Neuronal stem cell (in vitro differentiated cells): Measurements from ENCODE around the gene TMEM221.

ENCODE experiments used
- DNase-seq: peaks from one replicate; pipeline ENCODE4 v3.0.0-alpha.2; 2013; ENCODE audit warnings: low spot score
- H2AFZ ChIP-seq: one replicate; pipeline ENCODE4 v1.6.1; 2013; ENCODE audit warnings: mild to moderate bottlenecking, low read length, inconsistent platforms
- H2AK5ac ChIP-seq: 2 replicates; pipeline ENCODE4 v1.6.1; 2013; ENCODE audit warnings: low read depth, mild to moderate bottlenecking, inconsistent platforms, low read length, moderate library complexity, mixed read lengths
- H2BK120ac ChIP-seq: 2 replicates; pipeline ENCODE4 v1.6.1; 2013; ENCODE audit warnings: low read depth, mild to moderate bottlenecking, inconsistent platforms, low read length, moderate library complexity, mixed read lengths
- H2BK12ac ChIP-seq: one replicate; pipeline ENCODE4 v1.6.1; 2013; ENCODE audit warnings: low read length, inconsistent platforms
- H2BK15ac ChIP-seq: 2 replicates; pipeline ENCODE4 v1.6.1; 2013; ENCODE audit warnings: mild to moderate bottlenecking, low read length, inconsistent platforms, mixed read lengths
- H2BK5ac ChIP-seq: one replicate; pipeline ENCODE4 v1.6.1; 2013; ENCODE audit warnings: inconsistent platforms, mild to moderate bottlenecking, low read length, moderate library complexity
- H3K14ac ChIP-seq: one replicate; pipeline ENCODE4 v1.6.1; 2013; ENCODE audit warnings: low read length, inconsistent platforms
- H3K18ac ChIP-seq: 2 replicates; pipeline ENCODE4 v1.6.1; 2013; ENCODE audit warnings: low read length, inconsistent platforms
- H3K23ac ChIP-seq: 2 replicates; pipeline ENCODE4 v1.6.1; 2013; ENCODE audit warnings: low read depth, mild to moderate bottlenecking, mixed read lengths, low read length, inconsistent platforms; ENCODE audit not compliant: poor library complexity
- H3K27ac ChIP-seq: replicated peaks from 3 replicates; pipeline ENCODE4 v1.5.1; 2013; ENCODE audit warnings: low read length, inconsistent platforms
- H3K27me3 ChIP-seq, 3 experiments: 2 replicates each; pipeline ENCODE4 v1.6.1; 2013; ENCODE audit warnings: low read length in 3 of 3, mild to moderate bottlenecking in 2 of 3, inconsistent platforms in 1 of 3, low read depth in 1 of 3, mixed read lengths in 1 of 3, moderate library complexity in 1 of 3; ENCODE audit not compliant: control insufficient read depth in 3 of 3, insufficient read depth in 3 of 3
- H3K36me3 ChIP-seq, 2 donors: replicated peaks in 1 of 2; 2 replicates each; pipeline ENCODE4 v1.6.1; 2013; ENCODE audit warnings: low read length in 2 of 2; ENCODE audit not compliant: control insufficient read depth in 2 of 2, insufficient read depth in 2 of 2
- H3K4ac ChIP-seq: 2 replicates; pipeline ENCODE4 v1.6.1; 2013; ENCODE audit warnings: inconsistent platforms, mild to moderate bottlenecking, low read length, moderate library complexity
- H3K4me1 ChIP-seq, 2 donors: 1 replicate in 1 of 2; 2 replicates in 1 of 2; pipeline ENCODE4 v1.6.1; 2013; ENCODE audit warnings: low read length in 2 of 2, low read depth in 1 of 2; ENCODE audit not compliant: control insufficient read depth in 2 of 2, insufficient read depth in 1 of 2
- H3K4me2 ChIP-seq: one replicate; pipeline ENCODE4 v1.6.1; 2013; ENCODE audit warnings: mild to moderate bottlenecking, low read length, inconsistent platforms; ENCODE audit not compliant: insufficient read depth, poor library complexity, severe bottlenecking
- H3K4me3 ChIP-seq, 2 donors: 2 replicates each; pipeline ENCODE4 v1.5.1; 2013; ENCODE audit warnings: low read length in 2 of 2, mild to moderate bottlenecking in 2 of 2, inconsistent platforms in 1 of 2, moderate library complexity in 1 of 2
- H3K79me1 ChIP-seq: one replicate; pipeline ENCODE4 v1.6.1; 2013; ENCODE audit warnings: low read depth, mild to moderate bottlenecking, inconsistent platforms, low read length, moderate library complexity
- H3K9ac ChIP-seq: one replicate; pipeline ENCODE4 v1.6.1; 2013; ENCODE audit warnings: mild to moderate bottlenecking, low read depth, low read length, inconsistent platforms; ENCODE audit not compliant: poor library complexity
- H3K9me3 ChIP-seq, 2 donors: replicated peaks in 1 of 2; 2 replicates each; pipeline versions ENCODE3 to v1.6.1; 2013; ENCODE audit warnings: low read length in 2 of 2, mild to moderate bottlenecking in 2 of 2, inconsistent platforms in 1 of 2, low read depth in 1 of 2, mixed read lengths in 1 of 2, moderate library complexity in 1 of 2; ENCODE audit not compliant: control insufficient read depth in 2 of 2, insufficient read depth in 1 of 2
- H4K8ac ChIP-seq: one replicate; pipeline ENCODE4 v1.6.1; 2013; ENCODE audit warnings: low read depth, mild to moderate bottlenecking, inconsistent platforms, low read length, moderate library complexity
- H4K91ac ChIP-seq: one replicate; pipeline ENCODE4 v1.6.1; 2013; ENCODE audit warnings: low read length, low read depth, mild to moderate bottlenecking, inconsistent platforms; ENCODE audit not compliant: poor library complexity
- WGBS, 2 donors: extraction: QIAGEN DNeasy Blood & Tissue Kit; methylation state at CpG; one replicate each; pipeline ENCODE4 v1.1.7; 2013; ENCODE audit warnings: missing lambda C conversion rate in 2 of 2, mixed read lengths in 1 of 2; ENCODE audit not compliant: insufficient read length in 2 of 2, insufficient replicate concordance in 1 of 2; ENCODE audit errors: extremely low coverage in 2 of 2; 5-methylcytosine and 5-hydroxymethylcytosine counted together

The TMEM221 gene

GRCh38 chr19:17488593-17489391 is 40.3 kb upstream of the TMEM221 start:
- Histone ChIP-seq H4K8ac (no peak overlapping the region), H3K9ac (peak overlapping the region; percentile 60), H3K4me3 (peak overlapping the region in 1 of 2 donors; percentile 55), H2BK5ac (no peak overlapping the region), H2BK12ac (peak overlapping the region; percentile 26), H3K18ac (peak overlapping the region; percentile 36), H4K91ac (no peak overlapping the region), H3K36me3 (peaks cover 2 to 6% of the 10 kb centered on the region in 2 donors), H3K4me1 (peaks cover 3 to 7% of the 10 kb centered on the region in 2 donors), H2AFZ (no peak overlapping the region), H2BK15ac (peak overlapping the region; percentile 19), H3K14ac (peak overlapping the region; percentile 5), H3K23ac (peak overlapping the region; percentile 19), H3K4me2 (peak overlapping the region; percentile 46), H2AK5ac (peak overlapping the region; percentile 11), H3K27ac (no peak overlapping the region), H3K4ac (no peak overlapping the region), H3K79me1 (no peaks in the 10 kb centered on the region), H3K9me3 (no peaks in the 10 kb centered on the region), H2BK120ac (no peak overlapping the region), H3K27me3 (no peaks in the 10 kb centered on the region)
- no CpG with 5 or more reads among the region's 31 CpGs for WGBS, 2 donors
- DNase-seq = peak; percentile 77

GRCh38 chr19:17487284-17488121 is 39.0 kb upstream of the TMEM221 start:
- H3K27me3 ChIP-seq = no peaks in the 10 kb centered on the region
- H3K18ac ChIP-seq = no peak overlapping the region
- no peak overlapping the region for H4K8ac ChIP-seq
- DNase-seq = no peak
- H2BK5ac ChIP-seq = no peak overlapping the region
- no peak overlapping the region for H2BK15ac ChIP-seq
- H3K9ac ChIP-seq = no peak overlapping the region
- H3K4me3 ChIP-seq = no peak overlapping the region
- no peak overlapping the region for H4K91ac ChIP-seq
- no peak overlapping the region for H3K4ac ChIP-seq
- WGBS, 2 donors = no CpG with 5 or more reads among the region's 18 CpGs
- no peak overlapping the region for H3K14ac ChIP-seq
- peaks cover 3 to 7% of the 10 kb centered on the region in 2 donors for H3K4me1 ChIP-seq
- H2BK12ac ChIP-seq = no peak overlapping the region
- H3K4me2 ChIP-seq = no peak overlapping the region
- H2AK5ac ChIP-seq = no peak overlapping the region
- H2BK120ac ChIP-seq = no peak overlapping the region
- no peak overlapping the region for H2AFZ ChIP-seq
- peaks cover 2 to 6% of the 10 kb centered on the region in 2 donors for H3K36me3 ChIP-seq
- peak overlapping the region; percentile 70 for H3K23ac ChIP-seq
- H3K27ac ChIP-seq = no peak overlapping the region
- H3K9me3 ChIP-seq = no peaks in the 10 kb centered on the region
- no peaks in the 10 kb centered on the region for H3K79me1 ChIP-seq

- no peak overlapping the region for H3K4me2 ChIP-seq
- H3K27me3 ChIP-seq = no peaks in the 10 kb centered on the region
- H3K23ac ChIP-seq = peak overlapping the region; percentile 70
- peak overlapping the region; percentile 17 for H3K9ac ChIP-seq
- H3K18ac ChIP-seq = no peak overlapping the region
- WGBS, 2 donors = no CpG with 5 or more reads among the region's 58 CpGs
- H2BK120ac ChIP-seq = no peak overlapping the region
- H3K4me1 ChIP-seq = peaks cover 3 to 7% of the 10 kb centered on the region in 2 donors
- no peak overlapping the region for H2AFZ ChIP-seq
- no peak for DNase-seq
- H3K79me1 ChIP-seq = no peaks in the 10 kb centered on the region
- H4K8ac ChIP-seq = no peak overlapping the region
- peak overlapping the region; percentile 66 for H2BK12ac ChIP-seq
- no peak overlapping the region for H4K91ac ChIP-seq
- no peak overlapping the region for H2BK15ac ChIP-seq
- no peak overlapping the region for H2BK5ac ChIP-seq
- H3K14ac ChIP-seq = peak overlapping the region; percentile 5
- H3K27ac ChIP-seq = no peak overlapping the region
- peak overlapping the region; percentile 59 for H2AK5ac ChIP-seq
- peaks cover 2 to 6% of the 10 kb centered on the region in 2 donors for H3K36me3 ChIP-seq
- H3K4ac ChIP-seq = no peak overlapping the region
- no peak overlapping the region for H3K4me3 ChIP-seq
- no peaks in the 10 kb centered on the region for H3K9me3 ChIP-seq
These were observed 38.2 kb upstream of the TMEM221 start for GRCh38 chr19:17486545-17487240.
